A673 (cell line): ENCODE results near the gene KLRB1. TPM values are rescaled to one million over a fixed set of nuclear protein-coding genes. Genes with fewer than 3 reads are reported as not detected.

Experiments
- BruUV-seq: library from RNA; stranded (reverse); fragments of 400-500 nt; replicated peaks from 2 replicates; lab custom pipeline; 2021; lab: Mats Ljungman, UMichigan
- CTCF ChIA-PET: fragments of 300-600 bp; sonication (Branson Sonifier 250); formaldehyde crosslinking; loops from one replicate; lab custom pipeline; 2022; ENCODE audit warnings: antibody characterized with exemption; lab: Charles Lee
- POLR2A ChIA-PET: fragments of 300-600 bp; sonication (Branson Sonifier 250); formaldehyde crosslinking; loops from one replicate; lab custom pipeline; 2022; ENCODE audit warnings: antibody characterized with exemption; ENCODE audit not compliant: low non-redundant PET; lab: Charles Lee
- DNase-seq: peaks from one replicate; pipeline ENCODE4 v3.0.0-alpha.2; 2015; ENCODE audit warnings: low spot score
- H3K27ac ChIP-seq: fragments of 200-600 bp; sonication (generic); 2 replicates; pipeline ENCODE4 v1.5.1; 2016; ENCODE audit warnings: mixed run types, low read depth, mild to moderate bottlenecking, mixed read lengths, antibody characterized with exemption, low read length; ENCODE audit not compliant: poor library complexity, severe bottlenecking
- H3K27me3 ChIP-seq: fragments of 200-600 bp; sonication (generic); replicated peaks from 2 replicates; pipeline ENCODE4 v1.6.1; 2017; ENCODE audit warnings: mixed run types, low read depth, mild to moderate bottlenecking, mixed read lengths, antibody characterized with exemption, low read length; ENCODE audit not compliant: insufficient read depth, poor library complexity
- H3K36me3 ChIP-seq: fragments of 200-600 bp; sonication (generic); 2 replicates; pipeline ENCODE4 v1.6.1; 2016; ENCODE audit warnings: mixed run types, mild to moderate bottlenecking, mixed read lengths, antibody characterized with exemption, low read length; ENCODE audit not compliant: insufficient read depth, poor library complexity, severe bottlenecking
- H3K4me1 ChIP-seq: fragments of 200-600 bp; sonication (generic); 2 replicates; pipeline ENCODE4 v1.6.1; 2017; ENCODE audit warnings: mixed run types, mild to moderate bottlenecking, mixed read lengths, antibody characterized with exemption, low read length; ENCODE audit not compliant: insufficient read depth, poor library complexity, severe bottlenecking
- H3K4me3 ChIP-seq: fragments of 200-600 bp; sonication (generic); 2 replicates; pipeline ENCODE4 v1.5.1; 2016; ENCODE audit warnings: low read depth, mixed run types, mild to moderate bottlenecking, mixed read lengths, low read length; ENCODE audit not compliant: poor library complexity, severe bottlenecking
- H3K9me3 ChIP-seq: fragments of 200-600 bp; sonication (generic); 2 replicates; pipeline ENCODE4 v1.6.1; 2016; ENCODE audit warnings: mixed run types, low read depth, mild to moderate bottlenecking, mixed read lengths, antibody characterized with exemption, low read length; ENCODE audit not compliant: poor library complexity, severe bottlenecking
- CTCF ChIP-seq: fragments of 300-800, 200-600 bp; sonication (generic); conservative IDR thresholded peaks from 2 replicates; pipeline ENCODE4 v1.5.1; 2017; ENCODE audit warnings: low read depth, mild to moderate bottlenecking, antibody characterized with exemption, low read length, moderate library complexity, mixed read lengths
- EZH2 ChIP-seq: fragments of 200-600 bp; sonication (generic); IDR thresholded peaks from 2 replicates; pipeline ENCODE4 v1.6.1; 2017; ENCODE audit warnings: borderline replicate concordance, low read depth, mild to moderate bottlenecking, mixed read lengths, antibody characterized with exemption, low read length; ENCODE audit not compliant: poor library complexity, severe bottlenecking
- intact Hi-C: fragments of 100-400 bp; cut with micrococcal nuclease; formaldehyde crosslinking; loops from one replicate; pipeline ENCODE4 v1.10.0; 2022; ENCODE audit not compliant: unreplicated experiment
- total RNA-seq: library from RNA; stranded (reverse); gene quantifications from 2 replicates; pipeline ENCODE4 v1.2.3, GENCODE V29; 2021

KLRB1 gene
- total RNA-seq, 1 experiment from 2014 or later = not detected

GRCh38 chr12:9649532-9649940 lies 41.8 kb upstream of the KLRB1 start:
- POLR2A ChIA-PET = no interaction called here
- H3K36me3 ChIP-seq = no peaks in the 10 kb centered on the region
- CTCF ChIA-PET = no interaction called here
- TF ChIP-seq CTCF (no peak), EZH2 (no peak)
- H3K27ac ChIP-seq = no peak overlapping the region
- peaks cover 6% of the 10 kb centered on the region for H3K9me3 ChIP-seq
- intact Hi-C loops = no loop called here
- BruUV-seq = no TSS peak
- H3K4me3 ChIP-seq = no peak overlapping the region
- peaks cover 14% of the 10 kb centered on the region for H3K27me3 ChIP-seq
- peaks cover 14% of the 10 kb centered on the region for H3K4me1 ChIP-seq
- DNase-seq = no peak

GRCh38 chr12:9648701-9649531 lies 41.2 kb upstream of the KLRB1 start:
- no peaks in the 10 kb centered on the region for H3K36me3 ChIP-seq
- BruUV-seq = TSS peak; percentile 37
- peaks cover 18% of the 10 kb centered on the region for H3K4me1 ChIP-seq
- TF ChIP-seq EZH2 (no peak), CTCF (no peak)
- no peak for DNase-seq
- ChIA-PET CTCF (no interaction called here), POLR2A (no interaction called here)
- peaks cover 12% of the 10 kb centered on the region for H3K27me3 ChIP-seq
- H3K27ac ChIP-seq = no peak overlapping the region
- peaks cover 6% of the 10 kb centered on the region for H3K9me3 ChIP-seq
- H3K4me3 ChIP-seq = peak overlapping the region; percentile 45
- intact Hi-C loops = no loop called here

GRCh38 chr12:9647825-9648700 lies 40.3 kb upstream of the KLRB1 start:
- ChIA-PET CTCF (no interaction called here), POLR2A (no interaction called here)
- no TSS peak for BruUV-seq
- Histone ChIP-seq H3K9me3 (peaks cover 6% of the 10 kb centered on the region), H3K4me3 (peak overlapping the region; percentile 45), H3K27ac (no peak overlapping the region), H3K27me3 (peaks cover 5% of the 10 kb centered on the region), H3K4me1 (peaks cover 18% of the 10 kb centered on the region), H3K36me3 (no peaks in the 10 kb centered on the region)
- DNase-seq = peak; percentile 82
- TF ChIP-seq CTCF (no peak), EZH2 (no peak)
- intact Hi-C loops = no loop called here
